Neural cell (in vitro differentiated cells): ENCODE data around the gene DDX27.

Experiments
- CTCF ChIP-seq: fragments of 450-650 bp; IDR thresholded peaks from 2 replicates; pipeline ENCODE4 v1.5.1; 2014; ENCODE audit warnings: antibody characterized with exemption, mild to moderate bottlenecking, moderate library complexity; ENCODE audit not compliant: poor library complexity, severe bottlenecking
- POLR2AphosphoS5 ChIP-seq: IDR thresholded peaks from 2 replicates; pipeline ENCODE4 v1.6.1; 2012

- TF ChIP-seq POLR2AphosphoS5 (no peak), CTCF (no peak)
Observed at GRCh38 chr20:49275636-49276035, 56.4 kb downstream of the DDX27 start.
